Astrocyte (in vitro differentiated cells and primary cell): Measurements from ENCODE around the gene SDR39U1.

ENCODE experiments used
- EZH2 ChIP-seq: IDR thresholded peaks from 2 replicates; pipeline ENCODE4 v1.6.1; 2012; ENCODE audit warnings: mild to moderate bottlenecking, low read length, inconsistent platforms; ENCODE audit not compliant: insufficient read depth
- TF ChIP-seq, protein P1 (sequence below): IDR thresholded peaks from 2 replicates; pipeline ENCODE4 v1.5.1; 2011; ENCODE audit warnings: low read depth, mild to moderate bottlenecking, inconsistent platforms, low read length, moderate library complexity; ENCODE audit not compliant: insufficient read depth

DNA sequence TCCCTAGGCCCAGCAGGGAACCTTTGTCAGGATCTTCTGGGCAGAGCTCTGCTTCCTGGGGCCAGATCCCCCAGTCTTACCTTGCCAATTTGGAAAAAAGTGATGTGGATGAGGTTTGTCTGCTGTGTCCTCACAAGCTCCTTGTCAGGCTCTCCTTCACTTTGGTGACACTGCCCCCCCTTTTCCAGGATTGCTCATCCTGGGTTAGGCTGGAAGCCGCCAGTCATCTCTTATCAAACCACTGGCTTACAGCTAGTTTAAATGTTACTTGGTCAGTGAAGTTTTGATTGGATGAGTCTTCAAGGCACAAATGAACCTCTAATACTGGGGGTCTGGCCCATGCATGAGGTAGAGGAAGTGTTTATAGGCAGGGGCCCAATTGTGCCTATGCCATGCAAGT lies 28.5 kb downstream of the SDR39U1 start:
- TF ChIP-seq, protein P1, sequence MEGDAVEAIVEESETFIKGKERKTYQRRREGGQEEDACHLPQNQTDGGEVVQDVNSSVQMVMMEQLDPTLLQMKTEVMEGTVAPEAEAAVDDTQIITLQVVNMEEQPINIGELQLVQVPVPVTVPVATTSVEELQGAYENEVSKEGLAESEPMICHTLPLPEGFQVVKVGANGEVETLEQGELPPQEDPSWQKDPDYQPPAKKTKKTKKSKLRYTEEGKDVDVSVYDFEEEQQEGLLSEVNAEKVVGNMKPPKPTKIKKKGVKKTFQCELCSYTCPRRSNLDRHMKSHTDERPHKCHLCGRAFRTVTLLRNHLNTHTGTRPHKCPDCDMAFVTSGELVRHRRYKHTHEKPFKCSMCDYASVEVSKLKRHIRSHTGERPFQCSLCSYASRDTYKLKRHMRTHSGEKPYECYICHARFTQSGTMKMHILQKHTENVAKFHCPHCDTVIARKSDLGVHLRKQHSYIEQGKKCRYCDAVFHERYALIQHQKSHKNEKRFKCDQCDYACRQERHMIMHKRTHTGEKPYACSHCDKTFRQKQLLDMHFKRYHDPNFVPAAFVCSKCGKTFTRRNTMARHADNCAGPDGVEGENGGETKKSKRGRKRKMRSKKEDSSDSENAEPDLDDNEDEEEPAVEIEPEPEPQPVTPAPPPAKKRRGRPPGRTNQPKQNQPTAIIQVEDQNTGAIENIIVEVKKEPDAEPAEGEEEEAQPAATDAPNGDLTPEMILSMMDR: no peak
- TF ChIP-seq EZH2: no peak
